ENCODE measurements around the gene OR1D2.
A peak's percentile ranks its signal among the peaks of the same experiment; 100 is the strongest.
"Not testable (repeated sequence)": the region's sequence is repeated elsewhere in the genome, so short reads cannot be mapped to it uniquely, and the experiment has no call there.

The OR1D2 gene

GRCh38 chr17:3104322-3104721 lies at the start of gene OR1D2:
Gene OR1D2, minus strand, starts transcription at chr17:3104422. Its CDS starts 11,426 bp downstream, at chr17:3092996.
- DNase-seq, result no peak

- DNase-seq, result not testable (repeated sequence)
Observed at GRCh38 chr17:3137494-3137893, 33.3 kb upstream of the OR1D2 start.

GRCh38 chr17:3127451-3127850 lies 23.2 kb upstream of the OR1D2 start, which contains the start of gene OR1G1:
Gene OR1G1, minus strand, starts transcription at chr17:3127551. Its CDS starts 0 bp downstream, at chr17:3127551.
- no peak for DNase-seq

- not testable (repeated sequence) for DNase-seq
Observed at GRCh38 chr17:3073850-3074249, 30.4 kb downstream of the OR1D2 start.

GRCh38 chr17:3065192-3065591 lies 39.0 kb downstream of the OR1D2 start:
- peak; percentile 24 for DNase-seq

GRCh38 chr17:3063507-3063906 lies 40.7 kb downstream of the OR1D2 start, which contains the start of gene OR1D5:
Gene OR1D5, minus strand, starts transcription at chr17:3063607. Its CDS starts 0 bp downstream, at chr17:3063607.
- not testable (repeated sequence) for DNase-seq

- not testable (repeated sequence) for DNase-seq
Observed at GRCh38 chr17:3062824-3063377, 41.3 kb downstream of the OR1D2 start.

GRCh38 chr17:3054868-3055267 lies 49.4 kb downstream of the OR1D2 start:
- not testable (repeated sequence) for DNase-seq

GRCh38 chr17:3049705-3050295 lies 54.4 kb downstream of the OR1D2 start:
- DNase-seq, result no peak

GRCh38 chr17:3048727-3049471 lies 55.3 kb downstream of the OR1D2 start:
- DNase-seq, result peak; percentile 99

- DNase-seq, result no peak
Observed at GRCh38 chr17:3046753-3047152, 57.5 kb downstream of the OR1D2 start.

GRCh38 chr17:3043737-3044365 lies 60.4 kb downstream of the OR1D2 start:
- no peak for DNase-seq

- no peak for DNase-seq
Observed at GRCh38 chr17:3040882-3041281, 63.3 kb downstream of the OR1D2 start.

GRCh38 chr17:3039736-3040135 lies 64.5 kb downstream of the OR1D2 start:
- DNase-seq, result no peak

GRCh38 chr17:3038941-3039340 lies 65.3 kb downstream of the OR1D2 start:
- no peak for DNase-seq

Measured in eye (tissue), 1 donor.